GM21576 (cell line): ENCODE results near the gene HLA-A.

Source experiments
- ATAC-seq: cut with Tn5 transposase; IDR thresholded peaks from one replicate; pipeline ENCODE4 v1.9.1; 2021; ENCODE audit warnings: mild to moderate bottlenecking, moderate library complexity; ENCODE audit not compliant: unreplicated experiment

The HLA-A gene

GRCh38 chr6:29984992-29985391, 42.7 kb downstream of the HLA-A start:
- ATAC-seq: no peak

GRCh38 chr6:29986179-29986781, 43.9 kb downstream of the HLA-A start:
- no peak for ATAC-seq

GRCh38 chr6:29989211-29989610, 46.9 kb downstream of the HLA-A start:
- no peak for ATAC-seq

- no peak for ATAC-seq
These were observed 48.6 kb downstream of the HLA-A start for GRCh38 chr6:29990931-29991330.

GRCh38 chr6:29992807-29993206, 50.5 kb downstream of the HLA-A start:
- ATAC-seq: no peak

- no peak for ATAC-seq
These were observed 52.5 kb downstream of the HLA-A start for GRCh38 chr6:29994826-29995225.

- no peak for ATAC-seq
These were observed 53.0 kb downstream of the HLA-A start for GRCh38 chr6:29995340-29995777.
